Skeletal muscle cell (primary cell): ENCODE data around the gene ANXA3.

Experiments
- DNase-seq: peaks from one replicate; pipeline ENCODE4 v3.0.0-alpha.2; 2010; ENCODE audit warnings: low read depth
- H3K4me3 ChIP-seq: 2 replicates; pipeline ENCODE4 v1.5.1; 2011; ENCODE audit warnings: low read depth, mild to moderate bottlenecking, control low read depth, low read length, moderate library complexity

ANXA3 gene

GRCh38 chr4:78603384-78603783, 51.8 kb downstream of the ANXA3 start:
- no peak overlapping the region for H3K4me3 ChIP-seq
- no peak for DNase-seq

GRCh38 chr4:78604988-78605387, 53.4 kb downstream of the ANXA3 start:
- no peak overlapping the region for H3K4me3 ChIP-seq
- no peak for DNase-seq

GRCh38 chr4:78606035-78606434, 54.5 kb downstream of the ANXA3 start:
- no peak overlapping the region for H3K4me3 ChIP-seq
- no peak for DNase-seq

GRCh38 chr4:78606530-78607095, 55.0 kb downstream of the ANXA3 start:
- no peak overlapping the region for H3K4me3 ChIP-seq
- no peak for DNase-seq

- no peak for DNase-seq
- no peak overlapping the region for H3K4me3 ChIP-seq
These were observed 57.1 kb downstream of the ANXA3 start for GRCh38 chr4:78608684-78609083.

- no peak overlapping the region for H3K4me3 ChIP-seq
- no peak for DNase-seq
These were observed 58.0 kb downstream of the ANXA3 start for GRCh38 chr4:78609580-78609979.

- H3K4me3 ChIP-seq = no peak overlapping the region
- no peak for DNase-seq
These were observed 59.1 kb downstream of the ANXA3 start for GRCh38 chr4:78610546-78611214.

- no peak overlapping the region for H3K4me3 ChIP-seq
- DNase-seq = no peak
These were observed 59.6 kb downstream of the ANXA3 start for GRCh38 chr4:78611215-78611558.

- no peak overlapping the region for H3K4me3 ChIP-seq
- no peak for DNase-seq
These were observed 61.0 kb downstream of the ANXA3 start for GRCh38 chr4:78612398-78613178.

- H3K4me3 ChIP-seq = no peak overlapping the region
- DNase-seq = no peak
These were observed 62.2 kb downstream of the ANXA3 start for GRCh38 chr4:78613522-78614321.

- DNase-seq = no peak
- no peak overlapping the region for H3K4me3 ChIP-seq
These were observed 64.5 kb downstream of the ANXA3 start for GRCh38 chr4:78616046-78616498.

GRCh38 chr4:78618436-78618835, 66.9 kb downstream of the ANXA3 start:
- DNase-seq = no peak
- H3K4me3 ChIP-seq = no peak overlapping the region

- H3K4me3 ChIP-seq = no peak overlapping the region
- no peak for DNase-seq
These were observed 69.8 kb downstream of the ANXA3 start for GRCh38 chr4:78621395-78621794.

- no peak overlapping the region for H3K4me3 ChIP-seq
- no peak for DNase-seq
These were observed 70.8 kb downstream of the ANXA3 start for GRCh38 chr4:78622253-78622979.

- H3K4me3 ChIP-seq = no peak overlapping the region
- DNase-seq = no peak
These were observed 72.5 kb downstream of the ANXA3 start for GRCh38 chr4:78624048-78624447.

GRCh38 chr4:78625073-78625472, 73.5 kb downstream of the ANXA3 start:
- no peak overlapping the region for H3K4me3 ChIP-seq
- DNase-seq = no peak

GRCh38 chr4:78627046-78627965, 75.7 kb downstream of the ANXA3 start:
- no peak for DNase-seq
- H3K4me3 ChIP-seq = no peak overlapping the region

GRCh38 chr4:78627966-78628678, 76.6 kb downstream of the ANXA3 start:
- H3K4me3 ChIP-seq = no peak overlapping the region
- no peak for DNase-seq
